ENCODE data around the gene CD8B.
"Not testable (repeated sequence)": the region's sequence is repeated elsewhere in the genome, so short reads cannot be mapped to it uniquely, and the experiment has no call there.

GRCh38 chr2:86882865-86883264 is 21.2 kb upstream of the CD8B start:
- not testable (repeated sequence) for TF ChIP-seq EP300 (IDR thresholded peaks at IDR 0.05; ENCODE audit: low read depth); CTCF (IDR thresholded peaks at IDR 0.05); POLR2AphosphoS5 (IDR thresholded peaks at IDR 0.05); POLR2A (IDR thresholded peaks at IDR 0.05)

Data from transverse colon (tissue), 4 donors.